CD4-positive, alpha-beta memory T cell (primary cell): ENCODE data around the gene MICAL3. TPM values are rescaled to one million over a fixed set of nuclear protein-coding genes. Genes with fewer than 3 reads are reported as not detected.

Experiments used
- CTCF ChIA-PET: fragments of 350-600 bp; sonication (Branson Sonifier 250); formaldehyde crosslinking; loops from one replicate; lab custom pipeline; 2021; ENCODE audit warnings: inconsistent platforms; ENCODE audit not compliant: partially characterized antibody; lab: Charles Lee
- POLR2A ChIA-PET: fragments of 350-600 bp; sonication (Branson Sonifier 250); formaldehyde crosslinking; loops from one replicate; lab custom pipeline; 2021; ENCODE audit not compliant: partially characterized antibody; lab: Charles Lee
- DNase-seq, 5 donors: peaks; one replicate each; pipeline versions ENCODE4 v3.0.0 to v3.0.0-alpha.2; 2020 to 2022; ENCODE audit warnings: mixed read lengths in 1 of 5
- H3K27ac ChIP-seq: one replicate; pipeline ENCODE4 v1.7.0; 2013; ENCODE audit warnings: low read depth, low read length
- H3K27me3 ChIP-seq: 2 replicates; pipeline ENCODE4 v1.7.0; 2013; ENCODE audit warnings: mild to moderate bottlenecking, low read length, moderate library complexity; ENCODE audit not compliant: insufficient read depth
- H3K36me3 ChIP-seq: 2 replicates; pipeline ENCODE4 v1.7.0; 2013; ENCODE audit warnings: mild to moderate bottlenecking, low read length, moderate library complexity; ENCODE audit not compliant: insufficient read depth
- H3K4me1 ChIP-seq: 2 replicates; pipeline ENCODE4 v1.7.0; 2013; ENCODE audit warnings: mild to moderate bottlenecking, low read length, moderate library complexity; ENCODE audit not compliant: insufficient read depth
- H3K4me3 ChIP-seq, 2 donors: one replicate each; pipeline ENCODE4 v1.7.0; 2013; ENCODE audit warnings: low read length in 2 of 2, mild to moderate bottlenecking in 1 of 2
- H3K9me3 ChIP-seq, 2 donors: one replicate each; pipeline ENCODE4 v1.7.0; 2013; ENCODE audit warnings: low read length in 2 of 2, control low read depth in 1 of 2; ENCODE audit not compliant: control insufficient read depth in 1 of 2
- H3K27ac Mint-ChIP-seq, 7 donors: one replicate each; pipeline ENCODE4 v1.8.0; 2020 to 2021; ENCODE audit warnings: mixed read lengths in 7 of 7, mild to moderate bottlenecking in 6 of 7, inconsistent platforms in 3 of 7, moderate library complexity in 3 of 7
- H3K27me3 Mint-ChIP-seq, 2 donors: one replicate each; pipeline ENCODE4 v1.8.0; 2020 to 2021; ENCODE audit warnings: mixed read lengths in 2 of 2
- H3K36me3 Mint-ChIP-seq, 2 donors: one replicate each; pipeline ENCODE4 v1.8.0; 2020 to 2021; ENCODE audit warnings: mixed read lengths in 2 of 2, inconsistent platforms in 1 of 2, mild to moderate bottlenecking in 1 of 2
- H3K4me1 Mint-ChIP-seq, 4 donors: one replicate each; pipeline ENCODE4 v1.8.0; 2020 to 2021; ENCODE audit warnings: mixed read lengths in 4 of 4, mild to moderate bottlenecking in 1 of 4
- H3K4me3 Mint-ChIP-seq, 8 donors: one replicate each; pipeline ENCODE4 v1.8.0; 2020 to 2021; ENCODE audit warnings: mixed read lengths in 8 of 8, mild to moderate bottlenecking in 7 of 8, moderate library complexity in 6 of 8, inconsistent platforms in 3 of 8
- H3K9me3 Mint-ChIP-seq, 8 donors: one replicate each; pipeline ENCODE4 v1.8.0; 2020 to 2021; ENCODE audit warnings: mixed read lengths in 8 of 8, mild to moderate bottlenecking in 5 of 8, inconsistent platforms in 3 of 8, moderate library complexity in 1 of 8
- intact Hi-C: fragments of 100-400 bp; cut with micrococcal nuclease; formaldehyde crosslinking; loops from one replicate; pipeline ENCODE4 v1.15.1; 2023
- polyA plus RNA-seq, 2 donors: library from polyadenylated mRNA; unstranded; fragments of 300-500 nt; fragmentation: Illumina TruSeq; gene quantifications; one replicate each; pipeline ENCODE4 v1.2.3, GENCODE V29; 2021
- total RNA-seq, 2 experiments: library from RNA; stranded (reverse); gene quantifications; one replicate each; pipeline ENCODE4 v1.2.3, GENCODE V29; 2021

Gene MICAL3
- total and polyA plus RNA-seq, 4 experiments from 2014 or later: 0.97 to 28.9 (median 14.4) TPM

DNA sequence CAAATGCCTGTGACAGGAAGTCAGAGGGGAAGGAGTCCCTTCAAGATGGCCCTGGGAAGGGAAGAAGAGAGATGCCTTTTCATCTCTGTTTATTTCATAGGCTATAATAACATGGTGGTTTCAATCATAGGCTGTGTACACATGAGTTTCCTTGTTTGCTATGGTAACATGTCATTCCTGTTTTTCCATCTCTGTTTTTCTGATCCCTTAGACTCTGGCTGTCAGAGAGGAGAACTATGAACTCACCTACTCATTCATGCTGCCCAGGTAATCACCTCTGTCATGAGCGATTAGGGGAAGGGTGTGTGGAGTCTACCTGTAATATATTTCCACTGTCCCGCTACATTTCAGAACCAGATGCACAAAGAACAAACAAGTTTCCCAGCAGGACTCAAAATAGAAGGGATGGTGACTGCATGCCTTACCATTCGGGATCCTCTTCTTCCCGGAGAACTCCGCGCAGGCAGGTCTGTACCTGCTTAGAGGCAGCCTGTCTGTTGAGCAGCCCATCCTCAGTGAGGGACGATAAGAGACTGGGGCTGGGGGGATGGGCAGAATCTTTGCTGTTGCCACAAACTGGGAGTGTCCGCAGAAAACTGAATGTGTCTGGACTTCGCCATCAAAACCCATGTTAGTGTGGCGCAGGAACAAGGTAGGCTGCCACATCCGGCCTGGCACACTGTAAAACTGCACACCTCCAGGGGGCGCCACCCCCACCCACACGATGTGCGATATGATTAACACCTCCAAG is 46.4 kb upstream of the MICAL3 start:
- Histone ChIP-seq H3K27me3 (peaks cover 4% of the 10 kb centered on the region), H3K4me3 (no peak overlapping the region), H3K4me1 (no peaks in the 10 kb centered on the region), H3K36me3 (no peaks in the 10 kb centered on the region), H3K27ac (no peak overlapping the region), H3K9me3 (no peaks in the 10 kb centered on the region)
- POLR2A ChIA-PET: no interaction called here
- Mint-ChIP-seq H3K36me3 (no peaks in the 10 kb centered on the region), H3K9me3 (peaks cover 0 to 3% (median 0%) of the 10 kb centered on the region in 8 donors), H3K4me1 (no peaks in the 10 kb centered on the region), H3K27me3 (peaks cover 19 to 22% of the 10 kb centered on the region in 2 donors), H3K27ac (no peak overlapping the region), H3K4me3 (no peak overlapping the region)
- intact Hi-C loops: no loop called here
- CTCF ChIA-PET: interaction anchor here (9.0 kb wide), 1 partner anchor 239 kb away, joined by 226 read pairs; no protein-coding TSS in a partner anchor
- DNase-seq: no peak

DNA sequence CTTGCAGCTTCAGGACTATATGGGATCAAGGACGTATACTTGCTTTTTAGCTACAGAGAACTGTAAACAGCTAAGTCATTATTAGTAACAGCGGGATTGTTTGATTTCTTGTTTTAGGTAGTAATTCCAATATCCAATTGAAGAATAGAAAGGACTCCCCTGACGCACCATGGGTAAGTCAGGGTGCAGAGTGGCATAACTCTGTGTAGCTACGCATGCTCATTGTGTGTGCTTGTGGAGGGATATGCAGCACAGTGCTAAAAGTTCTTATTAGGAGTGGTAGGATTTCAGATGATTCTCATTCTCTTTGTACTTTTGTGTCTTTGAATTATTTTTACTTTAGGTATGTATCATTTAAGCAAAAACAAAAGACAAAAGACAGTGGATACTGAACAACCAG is 45.7 kb upstream of the MICAL3 start:
- H3K4me3 ChIP-seq: no peak overlapping the region
- POLR2A ChIA-PET: no interaction called here
- no peaks in the 10 kb centered on the region for H3K36me3 ChIP-seq
- intact Hi-C loops: no loop called here
- no peak for DNase-seq
- CTCF ChIA-PET: no interaction called here
- peaks cover 0 to 3% (median 0%) of the 10 kb centered on the region in 8 donors for H3K9me3 Mint-ChIP-seq
- H3K27ac Mint-ChIP-seq: no peak overlapping the region
- no peaks in the 10 kb centered on the region for H3K9me3 ChIP-seq
- no peaks in the 10 kb centered on the region for H3K4me1 ChIP-seq
- H3K27me3 Mint-ChIP-seq: peaks cover 26 to 29% of the 10 kb centered on the region in 2 donors
- no peaks in the 10 kb centered on the region for H3K4me1 Mint-ChIP-seq
- H3K36me3 Mint-ChIP-seq: no peaks in the 10 kb centered on the region
- H3K27me3 ChIP-seq: peaks cover 4% of the 10 kb centered on the region
- no peak overlapping the region for H3K27ac ChIP-seq
- no peak overlapping the region for H3K4me3 Mint-ChIP-seq

DNA sequence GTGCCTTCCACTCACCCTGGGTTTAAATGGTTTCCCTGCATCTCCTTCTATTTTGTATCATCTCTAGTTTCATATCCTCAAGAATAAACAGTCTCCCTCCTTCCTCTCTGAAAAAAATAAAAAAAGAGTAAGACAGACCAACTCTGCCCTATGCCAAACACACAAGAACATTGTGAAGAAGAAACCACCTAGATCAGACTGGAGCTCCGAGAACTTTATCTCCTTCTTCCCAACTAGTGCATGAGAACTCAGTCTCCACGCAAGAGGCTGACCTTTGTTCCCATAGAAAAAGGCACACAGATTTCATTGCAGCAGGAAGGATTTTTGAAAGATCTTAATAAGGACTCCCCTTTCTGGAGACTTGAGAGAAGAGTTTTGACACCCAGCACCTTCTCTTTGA is 44.7 kb upstream of the MICAL3 start:
- H3K36me3 ChIP-seq: no peaks in the 10 kb centered on the region
- Mint-ChIP-seq H3K27me3 (peaks cover 33 to 36% of the 10 kb centered on the region in 2 donors), H3K9me3 (peaks cover 0 to 3% (median 0%) of the 10 kb centered on the region in 8 donors), H3K4me3 (no peak overlapping the region), H3K4me1 (no peaks in the 10 kb centered on the region), H3K27ac (no peak overlapping the region), H3K36me3 (no peaks in the 10 kb centered on the region)
- no peak overlapping the region for H3K4me3 ChIP-seq
- no peak overlapping the region for H3K27ac ChIP-seq
- CTCF ChIA-PET: no interaction called here
- peaks cover 10% of the 10 kb centered on the region for H3K27me3 ChIP-seq
- H3K9me3 ChIP-seq: no peaks in the 10 kb centered on the region
- POLR2A ChIA-PET: no interaction called here
- DNase-seq: no peak
- intact Hi-C loops: no loop called here
- H3K4me1 ChIP-seq: no peaks in the 10 kb centered on the region

DNA sequence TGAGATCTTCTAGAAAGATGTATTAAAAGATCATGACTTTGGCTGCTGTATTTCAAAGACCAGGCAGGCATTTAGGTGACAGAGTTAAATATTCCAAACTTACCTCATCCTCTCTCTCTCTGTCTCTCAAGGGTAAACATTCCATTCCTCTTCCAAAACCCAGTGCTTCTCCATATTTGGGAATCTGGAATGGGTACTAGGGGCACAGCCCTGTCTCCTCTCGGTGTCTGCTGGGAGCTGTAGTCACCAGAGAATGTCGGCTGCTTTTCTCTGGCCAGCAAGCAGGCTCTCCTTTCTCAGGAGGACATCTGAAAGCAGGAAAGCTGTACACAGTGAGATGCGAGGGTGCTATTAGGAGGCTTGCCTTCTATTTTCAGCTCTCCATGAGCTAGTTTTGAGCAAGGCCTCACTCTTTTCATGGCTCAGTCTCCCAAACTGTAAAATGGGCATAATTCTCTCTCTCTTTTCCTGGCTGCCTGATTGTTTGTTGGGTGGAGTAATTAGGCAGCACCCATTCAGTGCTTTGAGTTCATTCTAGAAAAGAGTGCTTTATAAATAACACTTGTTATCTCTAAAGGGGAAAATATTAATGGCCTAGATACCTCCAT is 44.1 kb upstream of the MICAL3 start:
- intact Hi-C loops: no loop called here
- DNase-seq: no peak
- no peaks in the 10 kb centered on the region for H3K4me1 Mint-ChIP-seq
- ChIA-PET CTCF (no interaction called here), POLR2A (no interaction called here)
- H3K4me3 ChIP-seq: no peak overlapping the region
- no peak overlapping the region for H3K27ac Mint-ChIP-seq
- H3K27me3 Mint-ChIP-seq: peaks cover 36% of the 10 kb centered on the region in 2 donors
- H3K4me1 ChIP-seq: no peaks in the 10 kb centered on the region
- no peak overlapping the region for H3K27ac ChIP-seq
- peaks cover 0 to 3% (median 0%) of the 10 kb centered on the region in 8 donors for H3K9me3 Mint-ChIP-seq
- H3K9me3 ChIP-seq: no peaks in the 10 kb centered on the region
- no peaks in the 10 kb centered on the region for H3K36me3 Mint-ChIP-seq
- peaks cover 10% of the 10 kb centered on the region for H3K27me3 ChIP-seq
- no peak overlapping the region for H3K4me3 Mint-ChIP-seq
- no peaks in the 10 kb centered on the region for H3K36me3 ChIP-seq

DNA sequence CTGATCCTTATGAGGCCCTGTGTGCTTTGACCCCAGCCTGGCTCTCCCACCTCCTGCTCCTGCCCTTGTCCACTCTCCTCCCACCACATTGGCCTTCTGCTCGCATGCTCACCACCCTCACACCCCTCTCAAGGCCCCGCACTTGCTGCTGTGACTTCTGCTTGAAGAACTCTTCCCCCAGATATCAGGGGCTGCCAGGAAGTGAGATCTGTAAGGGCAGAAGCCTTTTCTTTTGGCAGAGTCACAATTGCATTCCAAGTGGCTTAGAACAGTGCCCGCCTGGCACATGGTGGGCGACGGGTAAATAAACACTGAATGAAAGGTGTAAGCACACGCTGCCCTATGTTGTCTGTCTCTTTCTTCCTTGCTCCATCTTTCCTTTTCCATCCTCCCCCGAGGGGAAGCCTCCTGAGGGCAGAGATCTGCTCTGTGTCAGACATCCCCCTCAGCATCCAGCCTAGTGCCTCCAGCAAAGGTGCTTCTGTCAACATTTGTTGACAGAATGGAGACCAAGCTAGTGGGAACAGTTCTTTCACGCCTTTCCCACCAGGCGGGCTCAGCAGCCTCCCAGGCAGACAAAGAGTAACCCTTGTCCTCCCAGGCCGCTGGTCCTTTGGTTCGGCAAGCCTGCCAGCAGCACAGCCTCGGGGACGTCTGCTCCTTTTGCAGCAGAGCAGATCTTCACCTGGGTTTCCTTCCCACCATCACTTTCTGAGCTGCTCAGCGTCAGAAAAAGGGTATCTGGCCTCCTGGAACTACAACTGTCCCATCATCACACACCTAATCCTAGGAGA is 43.4 kb upstream of the MICAL3 start:
- H3K27ac Mint-ChIP-seq: no peak overlapping the region
- no peak overlapping the region for H3K4me3 Mint-ChIP-seq
- Histone ChIP-seq H3K9me3 (no peaks in the 10 kb centered on the region), H3K4me3 (no peak overlapping the region), H3K4me1 (no peaks in the 10 kb centered on the region), H3K27me3 (peaks cover 10% of the 10 kb centered on the region), H3K27ac (no peak overlapping the region), H3K36me3 (no peaks in the 10 kb centered on the region)
- DNase-seq: no peak
- H3K4me1 Mint-ChIP-seq: no peaks in the 10 kb centered on the region
- POLR2A ChIA-PET: no interaction called here
- peaks cover 0 to 3% (median 0%) of the 10 kb centered on the region in 8 donors for H3K9me3 Mint-ChIP-seq
- CTCF ChIA-PET: no interaction called here
- intact Hi-C loops: no loop called here
- H3K27me3 Mint-ChIP-seq: peaks cover 38 to 40% of the 10 kb centered on the region in 2 donors
- H3K36me3 Mint-ChIP-seq: no peaks in the 10 kb centered on the region

DNA sequence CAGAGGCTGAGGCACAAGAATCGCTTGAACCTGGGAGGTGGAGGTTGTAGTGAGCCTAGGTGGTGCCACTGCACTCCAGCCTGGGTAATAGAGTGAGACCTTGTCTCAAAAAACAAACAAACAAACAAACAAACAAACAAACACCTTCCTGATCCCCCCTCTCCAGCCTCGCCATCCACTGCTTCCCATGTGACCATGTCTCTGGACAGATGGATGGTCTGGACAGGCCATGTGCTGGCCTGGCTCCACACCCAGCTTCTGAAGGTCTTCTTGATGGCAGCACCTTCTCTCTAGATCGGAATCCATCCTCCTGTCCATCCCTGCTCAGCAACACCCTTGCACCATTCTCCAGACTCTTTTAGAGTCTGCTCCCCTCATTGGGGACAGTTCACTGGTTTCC is 42.8 kb upstream of the MICAL3 start:
- H3K36me3 ChIP-seq: no peaks in the 10 kb centered on the region
- H3K36me3 Mint-ChIP-seq: no peaks in the 10 kb centered on the region
- peaks cover 38 to 40% of the 10 kb centered on the region in 2 donors for H3K27me3 Mint-ChIP-seq
- H3K27ac Mint-ChIP-seq: no peak overlapping the region
- no peak overlapping the region for H3K4me3 ChIP-seq
- H3K27me3 ChIP-seq: peaks cover 10% of the 10 kb centered on the region
- ChIA-PET POLR2A (no interaction called here), CTCF (no interaction called here)
- peaks cover 0 to 2% (median 0%) of the 10 kb centered on the region in 8 donors for H3K9me3 Mint-ChIP-seq
- no peak for DNase-seq
- H3K27ac ChIP-seq: no peak overlapping the region
- no peak overlapping the region for H3K4me3 Mint-ChIP-seq
- intact Hi-C loops: no loop called here
- H3K4me1 Mint-ChIP-seq: no peaks in the 10 kb centered on the region
- H3K4me1 ChIP-seq: no peaks in the 10 kb centered on the region
- H3K9me3 ChIP-seq: no peaks in the 10 kb centered on the region

DNA sequence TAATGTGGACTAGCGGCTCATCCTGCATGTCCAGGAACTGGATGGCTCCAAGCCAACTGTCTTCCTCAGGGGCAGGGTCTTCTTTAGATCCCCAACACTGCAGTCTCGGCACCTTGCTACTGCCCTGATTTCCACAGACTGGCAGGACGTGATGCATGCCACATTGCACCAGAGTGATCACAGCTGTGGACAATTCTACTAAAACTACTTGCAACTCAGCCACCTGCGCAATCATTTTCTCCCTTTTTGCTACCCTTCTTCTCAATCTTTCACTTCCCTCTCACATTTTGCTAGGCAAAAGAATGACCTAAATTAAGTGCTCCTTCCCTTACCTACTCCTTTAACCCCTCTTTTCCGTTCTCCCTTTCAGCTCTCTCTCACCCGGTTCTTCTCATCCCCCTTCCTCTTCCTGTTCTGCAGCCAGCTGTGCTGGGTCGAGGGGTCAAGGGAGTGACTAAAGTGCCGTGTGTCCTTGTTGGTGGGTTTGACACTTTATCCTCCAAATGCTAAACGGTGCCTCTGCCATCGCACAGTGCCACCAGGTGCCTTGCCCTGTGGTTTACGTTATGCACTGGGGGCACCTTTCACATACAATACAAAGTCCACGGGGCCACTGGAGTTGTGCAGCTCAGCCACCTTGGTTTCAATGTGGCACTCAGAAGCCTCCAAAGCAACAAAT is 42.0 kb upstream of the MICAL3 start:
- Mint-ChIP-seq H3K36me3 (no peaks in the 10 kb centered on the region), H3K9me3 (no peaks in the 10 kb centered on the region), H3K4me1 (no peaks in the 10 kb centered on the region), H3K4me3 (no peak overlapping the region), H3K27me3 (peaks cover 38 to 40% of the 10 kb centered on the region in 2 donors), H3K27ac (no peak overlapping the region)
- intact Hi-C loops: no loop called here
- ChIA-PET POLR2A (interaction anchor here (1.0 kb wide), 1 partner anchor 10 kb away, joined by 3 read pairs; no protein-coding TSS in a partner anchor), CTCF (no interaction called here)
- peaks cover 10% of the 10 kb centered on the region for H3K27me3 ChIP-seq
- H3K4me3 ChIP-seq: no peak overlapping the region
- H3K36me3 ChIP-seq: no peaks in the 10 kb centered on the region
- H3K9me3 ChIP-seq: no peaks in the 10 kb centered on the region
- no peak for DNase-seq
- H3K27ac ChIP-seq: no peak overlapping the region
- no peaks in the 10 kb centered on the region for H3K4me1 ChIP-seq
